ENCODE measurements around the gene UCMA.

UCMA gene

DNA sequence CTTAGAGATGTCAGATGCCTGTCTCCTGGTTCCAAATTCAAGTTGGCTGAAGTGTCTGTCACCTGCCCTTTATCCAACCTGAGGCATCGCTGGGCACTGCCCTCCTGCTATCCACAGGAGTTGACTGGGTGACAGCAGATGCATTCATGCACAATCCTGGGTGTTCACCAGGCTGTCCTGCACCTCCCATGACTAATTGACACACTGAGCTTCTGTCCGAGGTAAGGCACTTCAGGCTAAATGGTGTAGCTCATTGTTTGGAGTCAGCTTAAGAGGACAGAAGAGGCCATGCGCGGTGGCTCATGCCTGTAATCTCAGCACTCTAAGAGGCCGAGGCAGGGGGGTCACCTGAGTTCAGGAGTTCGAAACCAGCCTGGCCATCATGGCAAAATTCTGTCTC, 2.4 kb downstream of the UCMA start:
- DNase-seq = no peak

DNA sequence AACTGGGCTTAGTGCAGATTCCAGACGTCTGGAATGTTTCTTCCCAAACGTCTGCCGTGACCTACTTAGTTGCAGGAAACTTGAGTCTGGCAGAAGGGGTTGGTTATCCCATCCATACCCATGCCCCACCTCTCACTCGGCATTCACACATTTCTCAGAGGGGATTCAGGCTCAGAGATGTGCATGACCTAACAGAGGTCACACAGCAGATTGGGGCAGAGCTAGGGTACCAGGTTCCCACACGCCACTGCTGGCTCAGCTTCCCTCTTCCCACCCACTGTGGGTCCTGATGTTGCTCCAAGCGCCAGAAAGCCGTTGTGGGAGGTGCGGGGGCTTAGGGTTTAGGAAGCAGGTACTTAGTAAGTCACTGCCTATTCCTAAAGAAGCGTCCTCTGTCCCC, 3.0 kb downstream of the UCMA start:
- no peak for DNase-seq

- no peak for DNase-seq
Measured at GRCh38 chr10:13227031-13227430, 7.1 kb downstream of the UCMA start.

- no peak for DNase-seq
Measured at GRCh38 chr10:13225601-13226000, 8.6 kb downstream of the UCMA start.

DNA sequence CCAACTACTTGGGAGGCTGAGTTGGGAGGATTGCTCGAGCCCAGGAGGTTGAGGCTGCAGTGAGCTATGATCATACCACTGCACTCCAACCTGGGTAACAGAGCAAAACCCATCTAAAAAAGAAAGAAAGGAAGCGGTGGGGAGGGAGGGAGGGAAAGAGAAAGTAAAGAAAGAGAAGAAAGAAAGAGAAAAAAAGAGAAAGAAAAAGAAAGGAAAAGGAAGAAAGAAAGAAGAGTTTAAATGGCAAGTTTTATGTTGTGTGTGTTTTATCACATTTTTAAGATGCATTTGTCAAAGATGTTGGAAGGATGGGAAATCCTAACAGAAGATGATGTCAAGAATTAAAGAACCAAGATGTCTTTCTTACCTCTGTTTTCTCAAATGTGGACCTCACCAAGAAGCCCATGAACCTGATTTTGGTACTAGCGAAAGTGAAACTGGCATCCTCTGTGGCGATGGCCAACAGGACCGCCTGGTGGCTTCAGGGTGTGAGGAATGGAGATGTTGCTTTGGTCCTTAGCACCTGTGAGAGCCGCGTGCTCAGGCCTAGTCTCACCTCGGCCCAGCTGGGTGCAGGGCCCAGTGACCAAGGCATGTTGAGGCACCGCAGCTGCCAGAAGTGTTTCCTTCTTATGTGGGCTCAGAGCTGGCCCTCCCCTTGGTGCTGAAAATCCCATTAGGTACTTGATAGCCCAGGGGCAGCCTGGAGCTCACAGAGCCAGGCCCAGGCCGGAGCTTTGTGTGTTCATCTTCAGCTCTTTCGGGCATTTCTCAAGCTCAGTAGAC, 9.8 kb downstream of the UCMA start:
- no peak for DNase-seq

DNA sequence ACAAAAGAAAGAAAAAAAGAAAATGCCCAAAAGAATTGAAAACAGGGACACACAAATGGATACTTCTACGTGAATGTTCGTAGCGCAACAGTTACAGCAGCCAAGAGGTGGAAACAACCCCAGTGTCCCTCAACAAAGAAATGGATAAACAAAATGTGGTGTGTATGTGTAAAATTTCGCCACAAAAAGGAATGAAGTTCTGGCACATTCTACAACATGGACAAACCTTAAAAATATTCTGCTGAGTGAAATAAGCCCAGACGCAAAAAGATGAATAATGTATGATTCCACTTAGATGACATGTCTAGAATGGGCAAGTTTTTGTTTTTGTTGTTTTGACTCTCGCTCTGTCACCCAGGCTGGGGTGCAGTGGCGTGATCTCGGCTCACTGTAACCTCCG, 10.9 kb downstream of the UCMA start:
- DNase-seq = no peak

- no peak for DNase-seq
Measured at GRCh38 chr10:13222566-13222965, 11.6 kb downstream of the UCMA start.

DNA sequence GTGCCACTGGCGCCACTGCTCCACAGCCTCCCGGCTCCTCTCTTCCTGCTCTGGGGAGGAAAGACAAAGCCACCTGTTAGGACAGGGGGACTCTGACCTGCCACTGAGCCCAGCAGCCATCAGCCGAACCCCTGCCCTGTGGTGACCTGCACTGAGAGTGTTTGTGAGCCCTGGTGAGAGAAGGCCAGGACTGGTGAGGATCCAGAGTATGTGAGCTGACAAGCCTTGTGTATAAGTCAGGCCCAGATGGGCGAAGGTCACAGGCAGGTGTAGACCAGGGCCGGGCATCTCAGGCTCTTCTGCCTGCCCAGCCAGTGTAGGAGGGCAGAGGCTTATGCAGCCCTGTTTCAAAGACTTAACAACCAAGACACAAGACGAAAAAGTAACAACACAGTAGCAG, 12.0 kb downstream of the UCMA start:
- no peak for DNase-seq

DNA sequence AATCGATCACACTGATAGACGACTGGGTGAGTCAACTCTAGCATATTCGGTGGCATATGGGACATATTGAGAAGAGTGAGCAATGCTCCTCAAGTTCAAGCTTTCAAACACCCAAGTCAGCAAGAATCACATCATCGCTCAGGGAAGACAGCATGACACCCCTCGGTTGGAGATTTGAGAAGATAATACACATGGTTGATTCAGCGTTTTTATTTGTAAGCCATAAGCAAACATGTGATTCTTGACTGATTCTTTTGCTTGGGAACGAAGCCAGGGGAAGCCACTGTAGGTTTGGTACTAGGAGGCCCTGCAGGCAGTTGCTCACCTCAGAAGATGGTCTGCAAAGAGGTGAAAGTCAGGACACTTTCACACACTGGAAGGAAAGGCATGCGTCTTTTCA, 12.6 kb downstream of the UCMA start:
- no peak for DNase-seq

DNA sequence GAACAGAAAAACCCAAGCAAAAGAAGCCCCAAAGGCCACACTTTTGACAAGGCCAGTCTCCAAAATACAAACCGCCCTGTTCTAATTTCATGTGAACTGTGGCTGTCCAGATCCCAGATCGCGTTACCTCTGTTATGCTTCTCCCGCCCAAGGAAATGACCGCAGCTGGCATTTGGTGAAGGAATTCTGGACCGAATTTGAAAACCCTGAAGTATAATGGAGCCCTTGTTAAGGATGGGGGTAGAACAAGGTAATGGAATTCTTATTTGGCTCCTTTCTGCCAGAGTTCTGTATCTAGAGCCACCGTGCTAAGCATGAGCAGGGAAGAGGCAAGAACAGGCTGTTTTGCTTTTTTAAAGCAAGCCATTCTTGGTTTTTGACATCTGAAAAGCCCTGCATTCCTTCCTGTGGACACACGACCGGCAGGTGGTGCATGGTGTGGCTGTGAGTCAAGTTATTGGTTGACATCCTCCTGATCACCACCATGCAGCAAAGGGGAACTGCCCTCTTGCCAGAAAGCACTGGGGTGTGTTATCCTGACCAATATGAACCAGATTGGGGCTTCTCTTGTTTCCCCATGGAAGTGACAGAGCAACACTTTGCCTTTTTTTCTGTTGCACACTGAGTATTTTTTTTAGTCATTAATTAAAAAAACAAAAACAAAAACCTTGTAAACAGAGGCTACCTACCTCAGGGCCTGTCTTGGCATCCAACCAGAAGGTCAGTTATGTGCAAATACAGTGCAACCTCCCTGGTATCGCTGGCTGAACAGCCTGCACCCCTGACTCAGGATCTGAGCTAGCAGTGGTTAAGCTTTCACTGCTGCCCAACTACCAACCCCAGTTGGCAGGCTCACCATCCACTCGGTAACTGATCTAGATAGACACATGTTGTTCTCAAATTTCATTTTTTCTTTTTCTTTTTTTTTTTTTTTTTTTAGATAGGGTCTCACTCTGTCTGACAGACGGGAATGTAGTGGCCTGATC, 14.2 kb downstream of the UCMA start:
- DNase-seq = no peak

DNA sequence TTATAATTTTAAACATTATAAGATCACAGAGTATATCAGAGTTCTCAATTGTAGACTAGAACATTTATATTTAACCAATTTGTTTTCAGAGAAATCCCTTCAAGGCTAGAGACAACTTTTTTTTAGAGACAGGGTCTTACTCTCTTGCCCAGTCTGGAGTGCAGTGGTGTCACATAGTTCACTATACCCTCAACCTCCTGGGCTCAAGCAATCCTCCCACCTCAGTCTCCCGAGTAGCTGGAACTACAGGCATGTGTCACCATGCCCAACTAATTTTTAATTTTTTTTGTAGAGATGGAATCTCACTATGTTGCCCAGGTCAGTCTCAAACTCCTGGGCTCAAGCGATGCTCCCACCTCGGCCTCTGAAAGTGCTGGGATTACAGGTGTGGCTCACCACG, 15.3 kb downstream of the UCMA start:
- DNase-seq = no peak

DNA sequence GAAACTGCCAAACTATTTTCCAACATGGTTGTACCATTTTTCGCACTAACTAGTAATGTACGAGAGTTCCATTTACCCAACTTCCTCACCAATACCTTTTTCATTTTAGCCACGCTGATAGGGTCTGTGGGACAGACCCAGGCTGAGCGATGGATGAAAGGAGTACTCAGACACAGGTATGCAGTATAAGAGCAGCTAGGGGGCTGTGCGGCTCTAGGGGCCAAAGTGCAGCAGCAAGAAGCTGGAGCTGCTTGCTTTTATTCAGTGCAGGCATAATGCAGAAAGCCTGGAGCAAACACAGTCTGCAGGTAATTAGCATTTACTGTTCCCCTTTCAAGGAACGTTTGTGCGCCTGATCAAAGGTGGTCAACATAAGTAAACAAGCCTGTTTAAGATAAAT, 21.0 kb downstream of the UCMA start:
- DNase-seq = no peak

DNA sequence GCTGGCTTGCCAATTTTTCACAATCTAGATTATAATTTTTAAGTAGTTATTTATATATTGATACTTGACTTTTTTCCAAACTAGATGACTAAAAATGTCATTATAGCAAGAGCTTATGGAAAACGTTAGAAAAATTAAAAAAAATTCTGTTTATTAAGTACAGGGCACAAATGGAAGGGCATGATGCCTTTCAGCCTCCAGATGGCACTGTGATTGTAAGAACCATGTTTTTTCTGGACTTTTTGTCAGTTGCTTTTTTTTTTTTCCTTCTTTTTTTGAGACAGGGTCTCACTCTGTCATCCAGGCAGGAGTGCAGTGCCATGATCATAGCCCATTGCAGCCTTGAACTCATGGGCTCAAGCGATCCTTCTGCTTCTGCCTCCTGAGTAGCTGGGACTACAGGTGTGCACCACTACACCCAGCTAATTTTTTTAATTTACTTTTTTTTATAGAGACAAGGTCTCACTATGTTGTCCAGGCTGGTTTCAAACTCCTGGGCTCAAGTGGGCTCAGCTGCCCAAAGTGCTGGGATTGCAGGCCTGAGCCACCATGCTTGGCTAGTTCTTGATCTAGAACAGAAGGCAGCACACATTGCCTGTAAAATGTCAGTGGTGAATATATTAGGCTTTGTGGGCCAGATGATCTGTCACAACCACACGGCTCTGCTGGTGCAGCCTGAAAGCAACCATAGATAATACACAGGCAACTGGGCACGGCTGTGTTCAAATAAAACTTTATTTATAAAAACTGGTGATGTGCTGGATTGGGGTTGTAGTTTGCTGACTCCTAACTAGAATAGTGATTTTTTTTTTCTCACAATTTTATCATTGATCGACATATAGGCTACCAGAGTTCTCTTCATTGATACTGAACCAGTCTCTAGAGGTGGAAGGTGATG, 27.4 kb downstream of the UCMA start:
- DNase-seq = no peak

DNA sequence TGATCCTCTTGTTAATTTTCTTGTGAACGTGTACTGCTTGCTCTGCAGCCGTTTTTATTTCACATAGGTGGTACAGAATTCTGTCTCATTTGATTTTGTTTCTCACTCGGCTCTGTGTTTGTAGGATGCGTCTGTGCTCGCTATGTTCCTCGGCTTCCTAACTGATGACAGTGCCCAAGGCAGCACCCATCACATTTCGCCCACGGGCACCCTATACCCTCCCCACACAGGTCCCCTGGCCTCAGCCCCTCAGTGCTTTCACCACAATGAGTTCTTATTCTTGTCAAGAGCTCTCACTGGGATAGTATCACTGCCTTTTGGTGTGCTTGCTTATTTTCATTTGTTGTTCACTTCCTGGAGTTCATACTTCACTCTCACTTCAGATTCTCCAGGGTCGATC, 28.1 kb downstream of the UCMA start:
- DNase-seq = no peak

DNA sequence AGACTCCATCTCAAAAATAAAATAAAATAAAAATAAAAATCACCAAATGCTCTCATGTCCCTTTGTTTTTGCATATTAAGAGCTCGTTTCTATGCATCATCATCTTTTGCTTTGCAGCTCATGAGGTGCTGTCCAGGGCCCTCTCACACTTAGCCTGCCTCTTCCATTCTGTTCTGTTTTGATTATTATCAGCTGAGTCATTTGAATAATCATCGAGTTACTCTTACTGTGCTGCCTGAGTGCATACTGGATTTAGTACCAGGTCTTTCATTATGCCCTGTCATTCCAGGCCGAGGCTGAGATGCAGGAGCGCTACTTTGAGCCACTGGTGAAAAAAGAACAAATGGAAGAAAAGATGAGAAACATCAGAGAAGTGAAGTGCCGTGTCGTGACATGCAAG, 33.0 kb downstream of the UCMA start:
- DNase-seq = no peak

DNA sequence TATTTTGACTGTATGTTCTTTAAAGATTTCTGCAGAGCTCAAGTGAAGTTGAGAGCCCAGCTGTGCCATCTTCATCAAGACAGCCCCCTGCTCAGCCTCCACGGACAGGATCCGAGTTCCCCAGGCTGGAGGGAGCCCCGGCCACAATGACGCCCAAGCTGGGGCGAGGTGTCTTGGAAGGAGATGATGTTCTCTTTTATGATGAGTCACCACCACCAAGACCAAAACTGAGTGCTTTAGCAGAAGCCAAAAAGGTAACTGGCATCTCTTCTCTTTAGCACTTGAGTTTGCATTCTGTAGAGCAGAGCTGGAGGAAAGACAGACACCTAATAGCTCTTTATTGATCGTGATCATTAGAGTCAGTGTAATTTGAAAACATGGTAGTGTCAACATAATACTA, 39.2 kb downstream of the UCMA start:
- DNase-seq = no peak

DNA sequence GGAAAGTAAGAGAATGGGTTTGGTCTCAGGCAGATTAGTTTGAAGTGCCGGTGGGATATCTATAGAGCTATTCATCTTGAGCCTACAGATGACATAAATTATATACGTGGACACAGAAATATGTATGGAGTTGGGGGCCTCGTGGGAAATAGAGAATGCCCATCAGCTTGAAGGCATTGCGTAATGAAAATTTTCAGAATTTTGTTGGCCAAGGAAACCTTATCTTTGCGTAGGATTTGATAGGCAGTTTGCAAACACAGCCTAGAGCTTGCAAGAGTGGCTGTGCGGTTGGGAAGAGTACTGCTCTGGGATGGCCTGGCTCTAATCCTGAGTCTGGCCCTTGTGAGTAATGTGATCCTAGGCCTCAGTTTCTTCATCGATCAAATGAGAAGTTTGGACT, 40.5 kb downstream of the UCMA start:
- no peak for DNase-seq

DNA sequence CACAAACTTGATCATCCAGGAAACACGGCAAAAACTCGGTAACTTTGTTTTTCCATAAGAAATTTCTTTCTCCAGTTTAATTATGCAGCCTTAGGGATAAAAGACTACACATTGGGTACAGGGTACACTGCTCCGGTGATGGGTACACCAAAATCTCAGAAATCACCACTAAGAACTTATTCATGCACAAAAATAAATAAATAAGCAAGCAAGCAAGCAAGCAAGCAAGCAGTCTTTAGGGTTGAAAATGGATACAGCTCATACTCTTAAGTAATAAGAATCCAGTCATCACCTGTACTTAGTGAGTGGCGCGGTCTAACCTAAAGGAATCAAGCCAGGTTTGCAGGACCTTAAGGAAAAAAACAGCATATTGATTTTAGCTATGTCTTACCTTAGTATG, 42.8 kb downstream of the UCMA start:
- no peak for DNase-seq

- no peak for DNase-seq
Measured at GRCh38 chr10:13190816-13191215, 43.4 kb downstream of the UCMA start.

DNA sequence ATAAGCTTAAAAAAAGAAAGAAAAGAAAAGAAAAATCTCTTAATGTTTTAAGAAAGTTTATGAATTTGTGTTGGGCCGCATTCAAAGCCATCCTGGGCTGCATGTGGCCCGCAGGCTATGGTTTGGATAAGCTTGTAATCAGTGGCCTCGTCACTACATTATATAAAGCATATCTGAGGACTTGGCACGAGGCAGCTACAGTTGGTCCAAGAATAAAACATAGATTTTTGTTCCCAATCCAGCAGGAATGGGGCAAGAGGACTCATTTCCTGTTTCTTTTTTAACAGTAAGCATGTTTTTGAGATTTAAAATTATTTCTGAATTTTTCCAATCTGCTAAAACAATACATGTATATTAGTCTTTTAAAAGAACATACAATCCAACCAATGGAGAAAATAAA, 44.2 kb downstream of the UCMA start:
- DNase-seq = no peak

DNA sequence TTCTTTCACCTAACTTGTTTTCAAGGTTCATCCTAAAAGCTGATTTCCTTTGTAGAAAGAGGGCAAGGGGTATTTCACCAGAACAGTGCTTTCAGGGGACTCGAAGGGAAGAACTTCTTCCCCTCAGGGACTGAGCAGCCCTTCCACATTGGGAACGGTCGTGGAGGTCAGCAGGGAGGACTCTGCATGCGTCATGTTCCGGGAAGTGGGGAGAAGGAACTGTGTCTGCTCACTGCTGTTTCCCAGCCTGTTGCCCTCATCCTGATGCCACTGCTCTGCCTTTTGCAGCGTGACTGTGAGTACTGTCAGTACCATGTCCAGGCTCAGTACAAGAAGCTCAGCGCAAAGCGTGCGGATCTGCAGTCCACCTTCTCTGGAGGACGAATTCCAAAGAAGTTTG, 45.6 kb downstream of the UCMA start:
- DNase-seq = no peak

- DNase-seq = no peak
Measured at GRCh38 chr10:13187135-13187534, 47.0 kb downstream of the UCMA start.
